Activated naive CD8-positive, alpha-beta T cell treated with anti-CD3 and anti-CD28 coated beads, Interleukin-2, amount 10 ng/mL, durations not matched to agents 7 days and 5 days (primary cell): ENCODE data around the gene HOXC6. TPM values are rescaled to one million over a fixed set of nuclear protein-coding genes. Genes with fewer than 3 reads are reported as not detected.
A peak's percentile ranks its signal among the peaks of the same experiment; 100 is the strongest.

Experiments used
- ATAC-seq: fragments of 150-1000 bp; cut with Tn5 transposase; one replicate; pipeline ENCODE4 v1.10.0; 2021; ENCODE audit warnings: low read depth, moderate library complexity
- POLR2A ChIA-PET: fragments of 350-600 bp; sonication (Branson Sonifier 250); formaldehyde crosslinking; loops from one replicate; lab custom pipeline; 2021; ENCODE audit warnings: antibody characterized with exemption; lab: Charles Lee
- DNase-seq: peaks from one replicate; pipeline ENCODE4 v3.0.0; 2021
- H3K27ac Mint-ChIP-seq: one replicate; pipeline ENCODE4 v1.8.0; 2022; ENCODE audit warnings: mild to moderate bottlenecking, mixed read lengths
- H3K27me3 Mint-ChIP-seq: one replicate; pipeline ENCODE4 v1.8.0; 2022; ENCODE audit warnings: mild to moderate bottlenecking, moderate library complexity, mixed read lengths
- H3K36me3 Mint-ChIP-seq: one replicate; pipeline ENCODE4 v1.8.0; 2021; ENCODE audit warnings: mild to moderate bottlenecking, mixed read lengths
- H3K4me1 Mint-ChIP-seq: one replicate; pipeline ENCODE4 v1.8.0; 2021; ENCODE audit warnings: mixed read lengths
- H3K4me3 Mint-ChIP-seq: one replicate; pipeline ENCODE4 v1.8.0; 2022; ENCODE audit warnings: mild to moderate bottlenecking, moderate library complexity, mixed read lengths
- H3K9me3 Mint-ChIP-seq: one replicate; pipeline ENCODE4 v1.8.0; 2021; ENCODE audit warnings: mixed read lengths
- total RNA-seq, 2 experiments: library from RNA; stranded (reverse); gene quantifications; one replicate each; pipeline ENCODE4 v1.2.3, GENCODE V29; 2021

HOXC6 gene
- total RNA-seq, 2 experiments from 2014 or later: not detected

- POLR2A ChIA-PET: no interaction called here
- ATAC-seq (no peak), DNase-seq (no peak)
- H3K36me3 Mint-ChIP-seq: peaks cover 3% of the 10 kb centered on the region
- H3K4me3 Mint-ChIP-seq: no peak overlapping the region
- no peaks in the 10 kb centered on the region for H3K9me3 Mint-ChIP-seq
- peaks cover 25% of the 10 kb centered on the region for H3K4me1 Mint-ChIP-seq
- H3K27ac Mint-ChIP-seq: no peak overlapping the region
- peaks cover 99% of the 10 kb centered on the region for H3K27me3 Mint-ChIP-seq
Observed at GRCh38 chr12:54045868-54046521, 17.8 kb downstream of the HOXC6 start.

- ATAC-seq (no peak), DNase-seq (no peak)
- H3K27me3 Mint-ChIP-seq: peaks cover 100% of the 10 kb centered on the region
- H3K27ac Mint-ChIP-seq: no peak overlapping the region
- peak overlapping the region; percentile 38 for H3K4me3 Mint-ChIP-seq
- POLR2A ChIA-PET: no interaction called here
- peaks cover 4% of the 10 kb centered on the region for H3K36me3 Mint-ChIP-seq
- H3K4me1 Mint-ChIP-seq: peaks cover 29% of the 10 kb centered on the region
- H3K9me3 Mint-ChIP-seq: no peaks in the 10 kb centered on the region
Observed at GRCh38 chr12:54046809-54047159, 18.5 kb downstream of the HOXC6 start.

- peak overlapping the region; percentile 38 for H3K4me3 Mint-ChIP-seq
- POLR2A ChIA-PET: no interaction called here
- ATAC-seq: no peak
Observed at GRCh38 chr12:54047160-54047963, 19.1 kb downstream of the HOXC6 start.

GRCh38 chr12:54047964-54048303 lies 19.7 kb downstream of the HOXC6 start:
- Mint-ChIP-seq H3K4me3 (no peak overlapping the region), H3K4me1 (peaks cover 32% of the 10 kb centered on the region)

More at GRCh38 chr12:54047160-54047963, 19.1 kb downstream of the HOXC6 start:
- no peak overlapping the region for H3K27ac Mint-ChIP-seq
- DNase-seq: no peak
- peaks cover 6% of the 10 kb centered on the region for H3K36me3 Mint-ChIP-seq
- H3K27me3 Mint-ChIP-seq: peaks cover 100% of the 10 kb centered on the region
- peaks cover 32% of the 10 kb centered on the region for H3K4me1 Mint-ChIP-seq
- H3K9me3 Mint-ChIP-seq: no peaks in the 10 kb centered on the region

GRCh38 chr12:54048406-54049093 lies 20.3 kb downstream of the HOXC6 start:
- no peak for DNase-seq
- peaks cover 34% of the 10 kb centered on the region for H3K4me1 Mint-ChIP-seq
- no peak overlapping the region for H3K27ac Mint-ChIP-seq
- H3K36me3 Mint-ChIP-seq: peaks cover 7% of the 10 kb centered on the region
- POLR2A ChIA-PET: no interaction called here
- ATAC-seq: no peak
- no peak overlapping the region for H3K4me3 Mint-ChIP-seq
- H3K9me3 Mint-ChIP-seq: no peaks in the 10 kb centered on the region
- H3K27me3 Mint-ChIP-seq: peaks cover 97% of the 10 kb centered on the region

More at GRCh38 chr12:54047964-54048303, 19.7 kb downstream of the HOXC6 start:
- Mint-ChIP-seq H3K27ac (no peak overlapping the region), H3K27me3 (peaks cover 100% of the 10 kb centered on the region), H3K36me3 (peaks cover 7% of the 10 kb centered on the region), H3K9me3 (no peaks in the 10 kb centered on the region)
- POLR2A ChIA-PET: no interaction called here
- DNase-seq (no peak), ATAC-seq (no peak)

GRCh38 chr12:54049108-54049507 lies 20.9 kb downstream of the HOXC6 start:
- H3K27me3 Mint-ChIP-seq: peaks cover 97% of the 10 kb centered on the region
- H3K9me3 Mint-ChIP-seq: no peaks in the 10 kb centered on the region
- POLR2A ChIA-PET: no interaction called here
- DNase-seq: no peak
- peaks cover 7% of the 10 kb centered on the region for H3K36me3 Mint-ChIP-seq
- no peak for ATAC-seq
- H3K4me1 Mint-ChIP-seq: peaks cover 31% of the 10 kb centered on the region
- no peak overlapping the region for H3K4me3 Mint-ChIP-seq
- no peak overlapping the region for H3K27ac Mint-ChIP-seq

GRCh38 chr12:54050482-54050810 lies 22.2 kb downstream of the HOXC6 start:
- Mint-ChIP-seq H3K36me3 (peaks cover 7% of the 10 kb centered on the region), H3K9me3 (no peaks in the 10 kb centered on the region), H3K27me3 (peaks cover 94% of the 10 kb centered on the region), H3K27ac (no peak overlapping the region), H3K4me3 (peak overlapping the region; percentile 64), H3K4me1 (peaks cover 32% of the 10 kb centered on the region)
- ATAC-seq: no peak
- DNase-seq: no peak
- POLR2A ChIA-PET: no interaction called here

- POLR2A ChIA-PET: interaction anchor here (1.1 kb wide), 1 partner anchor 163 kb away, joined by 3 read pairs; no protein-coding TSS in a partner anchor
- Mint-ChIP-seq H3K9me3 (no peaks in the 10 kb centered on the region), H3K27me3 (peaks cover 94% of the 10 kb centered on the region), H3K36me3 (peaks cover 7% of the 10 kb centered on the region), H3K4me1 (peaks cover 37% of the 10 kb centered on the region), H3K27ac (peak overlapping the region; percentile 22), H3K4me3 (no peak overlapping the region)
- no peak for ATAC-seq
- no peak for DNase-seq
Observed at GRCh38 chr12:54051026-54051842, 23.0 kb downstream of the HOXC6 start.

- H3K36me3 Mint-ChIP-seq: peaks cover 7% of the 10 kb centered on the region
- H3K4me1 Mint-ChIP-seq: peaks cover 36% of the 10 kb centered on the region
- H3K4me3 Mint-ChIP-seq: peak overlapping the region; percentile 65
Observed at GRCh38 chr12:54051874-54052437, 23.7 kb downstream of the HOXC6 start.

GRCh38 chr12:54052438-54053002 lies 24.3 kb downstream of the HOXC6 start:
- ATAC-seq (no peak), DNase-seq (no peak)
- H3K36me3 Mint-ChIP-seq: peaks cover 7% of the 10 kb centered on the region
- peak overlapping the region; percentile 81 for H3K4me3 Mint-ChIP-seq
- peaks cover 93% of the 10 kb centered on the region for H3K27me3 Mint-ChIP-seq
- H3K27ac Mint-ChIP-seq: peak overlapping the region; percentile 82
- peaks cover 35% of the 10 kb centered on the region for H3K4me1 Mint-ChIP-seq
- no peaks in the 10 kb centered on the region for H3K9me3 Mint-ChIP-seq
- POLR2A ChIA-PET: interaction anchor here (0.6 to 1.1 kb wide), 3 partner anchors 35 to 161 kb away, joined by 3 read pairs; no protein-coding TSS in a partner anchor

More at GRCh38 chr12:54051874-54052437, 23.7 kb downstream of the HOXC6 start:
- POLR2A ChIA-PET: interaction anchor here (0.6 to 1.1 kb wide), 2 partner anchors 85 to 162 kb away, joined by 3 read pairs; no protein-coding TSS in a partner anchor
- no peak for ATAC-seq
- no peak for DNase-seq
- H3K9me3 Mint-ChIP-seq: no peaks in the 10 kb centered on the region
- H3K27me3 Mint-ChIP-seq: peaks cover 93% of the 10 kb centered on the region
- H3K27ac Mint-ChIP-seq: no peak overlapping the region

GRCh38 chr12:54053003-54053750 lies 24.9 kb downstream of the HOXC6 start:
- Mint-ChIP-seq H3K9me3 (no peaks in the 10 kb centered on the region), H3K4me3 (peak overlapping the region; percentile 81), H3K27me3 (peaks cover 92% of the 10 kb centered on the region), H3K27ac (peak overlapping the region; percentile 82), H3K4me1 (peaks cover 35% of the 10 kb centered on the region), H3K36me3 (peaks cover 7% of the 10 kb centered on the region)
- POLR2A ChIA-PET: interaction anchor here (0.7 to 1.1 kb wide), 4 partner anchors 13 to 136 kb away, joined by 3 to 4 read pairs (median 3); partner anchors contain the start of gene SMUG1
- DNase-seq (peak; percentile 53), ATAC-seq (peak; percentile 77)
